ENCODE data around the gene DNAH12.

DNAH12 gene

GRCh38 chr3:57256844-57257243 lies 287.3 kb downstream of the DNAH12 start:
- no peak overlapping the region for H3K4me3 ChIP-seq (replicated peaks; ENCODE audit: low read depth, low read length)
- DNase-seq (ENCODE audit: extremely low read depth, low read depth) = no peak
- no peak for TF ChIP-seq CTCF (IDR thresholded peaks at IDR 0.05; ENCODE audit: low read depth, low read length, missing control alignments)

GRCh38 chr3:57252404-57252803 lies 291.7 kb downstream of the DNAH12 start:
- no peak for DNase-seq (ENCODE audit: extremely low read depth, low read depth)
- no peak overlapping the region for H3K4me3 ChIP-seq (replicated peaks; ENCODE audit: low read depth, low read length)
- TF ChIP-seq CTCF (IDR thresholded peaks at IDR 0.05; ENCODE audit: low read depth, low read length, missing control alignments) = no peak

GRCh38 chr3:57244946-57245345 lies 299.2 kb downstream of the DNAH12 start:
- no peak for TF ChIP-seq CTCF (IDR thresholded peaks at IDR 0.05; ENCODE audit: low read depth, low read length, missing control alignments)
- no peak overlapping the region for H3K4me3 ChIP-seq (replicated peaks; ENCODE audit: low read depth, low read length)
- no peak for DNase-seq (ENCODE audit: extremely low read depth, low read depth)

All from HFF-Myc (cell line).